IMR-90 (cell line): ENCODE measurements around the gene NPRL2. TPM values are rescaled to one million over a fixed set of nuclear protein-coding genes. Genes with fewer than 3 reads are reported as not detected.

ENCODE experiments used
- ATAC-seq: fragments of 200-7000 bp; cut with Tn5 transposase; 2 replicates; pipeline ENCODE4 v1.9.1; 2020; ENCODE audit warnings: low read depth, mild to moderate bottlenecking, moderate library complexity
- BruUV-seq: library from RNA; stranded (reverse); fragments of 400-500 nt; replicated peaks from 2 replicates; lab custom pipeline; 2021; lab: Mats Ljungman, UMichigan
- CTCF ChIA-PET: fragments of 300-600 bp; formaldehyde crosslinking; extraction: SDS; loops from one replicate; lab custom pipeline; 2021; ENCODE audit warnings: antibody characterized with exemption; lab: Yijun Ruan, JAX
- POLR2A ChIA-PET: fragments of 300-600 bp; sonication (Branson Sonifier 250); formaldehyde crosslinking; loops from one replicate; lab custom pipeline; 2022; ENCODE audit warnings: antibody characterized with exemption; ENCODE audit not compliant: unreplicated experiment; lab: Charles Lee
- DNase-seq: peaks from one replicate; pipeline ENCODE4 v3.0.0; 2013
- H2AFZ ChIP-seq: replicated peaks from 2 replicates; pipeline ENCODE3; 2013; ENCODE audit warnings: low read length, mild to moderate bottlenecking; ENCODE audit not compliant: poor library complexity
- H2AK5ac ChIP-seq: 2 replicates; pipeline ENCODE4 v1.6.1; 2013; ENCODE audit warnings: low read depth, low read length, inconsistent platforms
- H2AK9ac ChIP-seq: replicated peaks from 2 replicates; pipeline ENCODE3; 2013; ENCODE audit warnings: mild to moderate bottlenecking, low read depth, low read length, moderate library complexity; ENCODE audit not compliant: poor library complexity
- H2BK120ac ChIP-seq: 2 replicates; pipeline ENCODE4 v1.6.1; 2013; ENCODE audit warnings: low read depth, low read length, inconsistent platforms
- H2BK15ac ChIP-seq: 3 replicates; pipeline ENCODE4 v1.6.1; 2013; ENCODE audit warnings: low read depth, low read length, inconsistent platforms
- H2BK20ac ChIP-seq: 2 replicates; pipeline ENCODE4 v1.6.1; 2013; ENCODE audit warnings: low read depth, mild to moderate bottlenecking, inconsistent platforms, low read length, moderate library complexity
- H2BK5ac ChIP-seq: 2 replicates; pipeline ENCODE4 v1.6.1; 2013; ENCODE audit warnings: mild to moderate bottlenecking, low read depth, low read length, inconsistent platforms; ENCODE audit not compliant: poor library complexity, severe bottlenecking
- H3K14ac ChIP-seq: replicated peaks from 2 replicates; pipeline ENCODE4 v1.6.1; 2013; ENCODE audit warnings: low read depth, low read length, inconsistent platforms
- H3K18ac ChIP-seq: 2 replicates; pipeline ENCODE4 v1.6.1; 2013; ENCODE audit warnings: low read depth, low read length, control low read depth
- H3K23ac ChIP-seq: 2 replicates; pipeline ENCODE4 v1.6.1; 2013; ENCODE audit warnings: low read depth, low read length, inconsistent platforms
- H3K27ac ChIP-seq: 2 replicates; pipeline ENCODE4 v1.5.1; 2013; ENCODE audit warnings: mild to moderate bottlenecking, control low read depth, low read length; ENCODE audit not compliant: insufficient read depth
- H3K27me3 ChIP-seq: 2 replicates; pipeline ENCODE4 v1.6.1; 2013; ENCODE audit warnings: low read length; ENCODE audit not compliant: control insufficient read depth, insufficient read depth
- H3K36me3 ChIP-seq: 2 replicates; pipeline ENCODE4 v1.6.1; 2013; ENCODE audit warnings: low read length, mixed read lengths; ENCODE audit not compliant: control insufficient read depth, insufficient read depth
- H3K4ac ChIP-seq: 2 replicates; pipeline ENCODE4 v1.6.1; 2013; ENCODE audit warnings: low read depth, low read length, inconsistent platforms
- H3K4me1 ChIP-seq: 2 replicates; pipeline ENCODE4 v1.6.1; 2013; ENCODE audit warnings: low read length, mixed read lengths; ENCODE audit not compliant: control insufficient read depth, insufficient read depth
- H3K4me2 ChIP-seq: 2 replicates; pipeline ENCODE4 v1.6.1; 2013; ENCODE audit warnings: low read depth, mild to moderate bottlenecking, control low read depth, low read length, moderate library complexity
- H3K4me3 ChIP-seq: 2 replicates; pipeline ENCODE4 v1.5.1; 2013; ENCODE audit warnings: low read depth, mild to moderate bottlenecking, control low read depth, low read length, moderate library complexity; ENCODE audit not compliant: insufficient read depth
- H3K56ac ChIP-seq: 2 replicates; pipeline ENCODE4 v1.6.1; 2013; ENCODE audit warnings: low read length, inconsistent platforms; ENCODE audit not compliant: insufficient read depth; ENCODE audit errors: extremely low read depth
- H3K79me1 ChIP-seq, 2 experiments: 2 replicates each; pipeline ENCODE4 v1.6.1; 2013; ENCODE audit warnings: low read length in 2 of 2, inconsistent platforms in 1 of 2, low read depth in 1 of 2
- H3K9ac ChIP-seq: 2 replicates; pipeline ENCODE4 v1.6.1; 2013; ENCODE audit warnings: low read depth, low read length, control low read depth
- H3K9me1 ChIP-seq: 2 replicates; pipeline ENCODE4 v1.6.1; 2013; ENCODE audit warnings: low read length, inconsistent platforms; ENCODE audit not compliant: insufficient read depth
- H3K9me3 ChIP-seq: 2 replicates; pipeline ENCODE4 v1.6.1; 2013; ENCODE audit warnings: low read length; ENCODE audit not compliant: control insufficient read depth, insufficient read depth
- H4K20me1 ChIP-seq: 2 replicates; pipeline ENCODE4 v1.6.1; 2013; ENCODE audit warnings: low read length, inconsistent platforms; ENCODE audit not compliant: insufficient read depth
- H4K5ac ChIP-seq: 2 replicates; pipeline ENCODE4 v1.6.1; 2013; ENCODE audit warnings: mild to moderate bottlenecking, low read depth, low read length, control low read depth
- H4K8ac ChIP-seq, 2 experiments: 2 replicates each; pipeline ENCODE4 v1.6.1; 2013; ENCODE audit warnings: low read depth in 2 of 2, low read length in 2 of 2, control low read depth in 1 of 2, inconsistent platforms in 1 of 2
- H4K91ac ChIP-seq: 2 replicates; pipeline ENCODE4 v1.6.1; 2013; ENCODE audit warnings: low read depth, low read length, inconsistent platforms; ENCODE audit not compliant: insufficient read depth
- BHLHE40 ChIP-seq: fragments of 150-350 bp; IDR thresholded peaks from 2 replicates; pipeline ENCODE4 v1.6.1; 2016; ENCODE audit warnings: mild to moderate bottlenecking, low read depth, low read length
- CHD1 ChIP-seq: IDR thresholded peaks from 2 replicates; pipeline ENCODE4 v1.6.1; 2012; ENCODE audit warnings: low read depth, low read length, improper control_type of control experiment
- MAFK ChIP-seq: IDR thresholded peaks from 2 replicates; pipeline ENCODE4 v1.6.1; 2012; ENCODE audit warnings: low read depth, low read length, improper control_type of control experiment
- MAZ ChIP-seq: IDR thresholded peaks from 2 replicates; pipeline ENCODE4 v1.6.1; 2012; ENCODE audit warnings: low read depth, mild to moderate bottlenecking, low read length, improper control_type of control experiment, moderate library complexity, borderline replicate concordance
- MXI1 ChIP-seq: IDR thresholded peaks from 2 replicates; pipeline ENCODE4 v1.6.1; 2012; ENCODE audit warnings: low read depth, mild to moderate bottlenecking, low read length, moderate library complexity, borderline replicate concordance
- NFE2L2 ChIP-seq: fragments of 150-350 bp; IDR thresholded peaks from 2 replicates; pipeline ENCODE4 v1.6.1; 2016; ENCODE audit warnings: low read depth, mild to moderate bottlenecking, low read length
- RCOR1 ChIP-seq: IDR thresholded peaks from 2 replicates; pipeline ENCODE4 v1.6.1; 2012; ENCODE audit warnings: mild to moderate bottlenecking, low read length, improper control_type of control experiment; ENCODE audit not compliant: insufficient replicate concordance
- USF2 ChIP-seq: fragments of 150-350 bp; IDR thresholded peaks from 2 replicates; pipeline ENCODE4 v1.6.1; 2017; ENCODE audit warnings: mild to moderate bottlenecking, antibody characterized with exemption, low read length, low read depth
- WGBS, 2 experiments: methylation state at CpG; one replicate each; pipeline versions ENCODE4 v1.1.5 to v1.1.7; 2013; ENCODE audit warnings: missing lambda C conversion rate in 2 of 2; ENCODE audit not compliant: insufficient read length in 1 of 2; ENCODE audit errors: extremely low coverage in 2 of 2; 5-methylcytosine and 5-hydroxymethylcytosine counted together
- dilution Hi-C: fragments of 300-500 bp; cut with HindIII; formaldehyde crosslinking; loops from one replicate; pipeline ENCODE4 v1.14.3; 2018; ENCODE audit warnings: low sequenced_read_pairs; ENCODE audit not compliant: unreplicated experiment
- in situ Hi-C: fragments of 300-500 bp; cut with MboI; formaldehyde crosslinking; loops from 3 replicates; pipeline ENCODE4 v1.14.3; 2019; ENCODE audit warnings: low sequenced_read_pairs, inconsistent platforms, mixed read lengths
- intact Hi-C: fragments of 100-400 bp; cut with micrococcal nuclease; formaldehyde crosslinking; loops from 2 replicates; pipeline ENCODE4 v1.10.0; 2022
- polyA plus RNA-seq, 3 experiments: library from polyadenylated mRNA; depleted of rRNA; stranded (reverse); fragments of >200 nt; gene quantifications; 2 replicates each; pipeline ENCODE4 v1.2.3, GENCODE V29; 2012; ENCODE audit warnings: low replicate concordance in 1 of 3
- total RNA-seq: library from RNA; depleted of rRNA; stranded (reverse); fragments of >200 nt; gene quantifications from 2 replicates; pipeline ENCODE4 v1.2.3, GENCODE V29; 2012

NPRL2 gene
- total and polyA plus RNA-seq, 2 of the 4 experiments (the other 2 are of a cell fraction): 38.3 to 38.7 TPM

DNA sequence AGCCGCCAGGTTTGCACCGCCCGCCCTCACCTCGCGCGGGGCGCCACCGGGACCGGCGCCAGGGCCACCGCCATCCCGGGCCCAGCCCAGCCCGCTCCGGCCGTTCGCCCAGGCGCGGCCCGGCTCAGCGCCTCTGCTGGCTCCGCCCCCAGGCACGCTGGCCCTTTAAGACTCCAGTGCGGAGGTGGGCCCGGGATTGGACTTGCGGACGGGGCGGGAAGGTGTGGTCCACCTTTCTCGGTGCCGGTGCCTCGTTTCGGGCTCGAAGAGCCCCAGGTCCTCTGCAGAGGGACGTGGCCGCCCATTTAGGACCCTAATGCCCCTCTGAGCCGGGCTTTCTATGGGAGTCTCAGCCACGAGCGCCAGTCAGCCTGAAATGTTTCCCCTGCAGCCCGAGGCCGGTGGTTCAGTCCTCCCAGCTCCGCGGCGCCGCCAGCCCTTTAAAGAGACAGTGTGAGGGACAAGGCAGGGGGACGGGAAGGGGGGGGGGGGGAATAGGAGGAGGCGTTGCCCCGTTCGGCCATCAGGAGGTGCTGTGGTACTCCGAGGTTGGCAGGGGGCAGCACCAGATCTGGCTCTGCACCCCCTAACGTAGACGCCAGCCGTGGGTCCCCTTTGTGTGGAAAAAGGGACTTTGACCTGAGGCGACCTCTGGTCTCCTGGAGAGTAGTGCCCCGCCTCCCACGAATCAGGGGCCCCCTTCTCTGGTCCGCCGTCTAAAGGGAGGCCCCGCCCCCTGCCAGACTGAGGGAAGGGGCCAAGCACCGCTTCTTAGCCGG, 29.1 kb downstream of the NPRL2 start (continued):
- TF ChIP-seq NFE2L2: no peak
- no peak for TF ChIP-seq RCOR1

GRCh38 chr3:50320853-50321335, 29.7 kb downstream of the NPRL2 start:
- Histone ChIP-seq H4K91ac (peak overlapping the region; percentile 79), H2AK9ac (peak overlapping the region; percentile 91), H2BK20ac (no peak overlapping the region), H2BK5ac (peak overlapping the region; percentile 98), H4K8ac (peak overlapping the region; percentile 20 to 74), H3K14ac (peak overlapping the region; percentile 88), H3K79me1 (peaks cover 26 to 56% of the 10 kb centered on the region in 2 experiments), H3K4me3 (peak overlapping the region; percentile 58), H3K27ac (peak overlapping the region; percentile 98), H3K9me1 (peaks cover 18% of the 10 kb centered on the region), H2BK120ac (peak overlapping the region; percentile 54; the same call in 1 of the 2 replicates), H3K9me3 (no peaks in the 10 kb centered on the region), H2BK15ac (no peak overlapping the region; the same call in 2 of the 3 replicates), H3K27me3 (no peaks in the 10 kb centered on the region), H4K5ac (peak overlapping the region; percentile 17), H3K4me1 (peaks cover 25% of the 10 kb centered on the region), H4K20me1 (peaks cover 14% of the 10 kb centered on the region; the same call in 1 of the 2 replicates), H2AK5ac (peak overlapping the region; percentile 82), H3K4me2 (peak overlapping the region; percentile 96), H3K23ac (peak overlapping the region; percentile 93), H3K9ac (peak overlapping the region; percentile 87), H3K4ac (peak overlapping the region; percentile 87), H3K18ac (peak overlapping the region; percentile 31; the same call in 1 of the 2 replicates), H3K56ac (peak overlapping the region; percentile 90), H2AFZ (peak overlapping the region; percentile 95), H3K36me3 (peaks cover 38% of the 10 kb centered on the region)
- BruUV-seq: no TSS peak
- in situ Hi-C loops (no loop called here), dilution Hi-C loops (no loop called here), intact Hi-C loops (loop anchor here (5.0 kb wide), 1 partner anchor 59 kb away; no protein-coding TSS in a partner anchor)
- CTCF ChIA-PET: no interaction called here
- peak; percentile 55 for DNase-seq
- WGBS, 2 experiments: 0% methylated on average over 14 of the region's 45 CpGs; no CpG with 5 or more reads in 1 of the 2 experiments
- no peak for TF ChIP-seq RCOR1
- TF ChIP-seq CHD1: no peak
- TF ChIP-seq BHLHE40: no peak
- TF ChIP-seq MAZ: peak; percentile 82; the same call in 1 of the 2 replicates
- TF ChIP-seq USF2: peak; percentile 83
- TF ChIP-seq MAFK: no peak
- peak; percentile 91 for TF ChIP-seq MXI1
- ATAC-seq: peak; percentile 75
- POLR2A ChIA-PET: interaction anchor here (0.6 kb wide), 1 partner anchor 26 kb away, joined by 10 read pairs; no protein-coding TSS in a partner anchor
